GM12878 (cell line): ENCODE measurements around the gene CCL4.

Experiments used
- BHLHE40 ChIP-seq, 2 experiments: fragments of 450-650 bp in 1 of 2; IDR thresholded peaks; 2 replicates each; pipeline ENCODE4 v1.6.1; 2011 to 2017; ENCODE audit warnings: low read depth in 2 of 2, borderline replicate concordance in 1 of 2, improper control_type of control experiment in 1 of 2, low read length in 1 of 2, mild to moderate bottlenecking in 1 of 2
- CTCF ChIP-seq, 3 experiments: IDR thresholded peaks in 2 of 3; conservative IDR thresholded peaks in 1 of 3; 2 replicates each; pipeline ENCODE4 v1.5.1; 2011; ENCODE audit warnings: low read depth in 3 of 3, low read length in 3 of 3, mild to moderate bottlenecking in 3 of 3, control low read depth in 2 of 3, moderate library complexity in 2 of 3, inconsistent platforms in 1 of 3, mixed read lengths in 1 of 3; ENCODE audit not compliant: control insufficient read depth in 2 of 3, insufficient read depth in 1 of 3; ENCODE audit errors: extremely low read depth in 1 of 3
- REST ChIP-seq: IDR thresholded peaks from 2 replicates; pipeline ENCODE4 v1.6.1; 2012; ENCODE audit warnings: mild to moderate bottlenecking, low read depth, low read length
- SIN3A ChIP-seq: IDR thresholded peaks from 2 replicates; pipeline ENCODE4 v1.6.1; 2012; ENCODE audit warnings: low read depth, low read length, improper control_type of control experiment
- ZNF274 ChIP-seq: IDR thresholded peaks from one replicate; pipeline ENCODE4 v1.8.0; 2011; ENCODE audit not compliant: insufficient read length, insufficient read depth

GRCh38 chr17:36105781-36106492, 2.3 kb downstream of the CCL4 start:
- TF ChIP-seq BHLHE40 (IDR thresholded peaks at IDR 0.05; ENCODE audit: borderline replicate concordance in 1 of 2, low read depth in 2 of 2, low read length in 1 of 2) = no peak
- TF ChIP-seq SIN3A = no peak
- no peak for TF ChIP-seq REST
- no peak for TF ChIP-seq CTCF (IDR thresholded peaks at IDR 0.05 in 2 of 3, conservative IDR thresholded peaks at IDR 0.05 in 1 of 3; ENCODE audit: control insufficient read depth in 2 of 3, extremely low read depth in 1 of 3, insufficient read depth in 1 of 3, low read depth in 3 of 3, low read length in 3 of 3)
- TF ChIP-seq ZNF274 = no peak
